Panc1 (cell line): ENCODE data around the gene MTA3. TPM values are rescaled to one million over a fixed set of nuclear protein-coding genes. Genes with fewer than 3 reads are reported as not detected.

Experiments
- ATAC-seq: fragments of 200-7000 bp; cut with Tn5 transposase; 2 replicates; pipeline ENCODE4 v1.9.1; 2020; ENCODE audit warnings: mild to moderate bottlenecking, moderate library complexity
- BruUV-seq: library from RNA; stranded (reverse); fragments of 400-500 nt; replicated peaks from 2 replicates; lab custom pipeline; 2021; lab: Mats Ljungman, UMichigan
- CTCF ChIA-PET: fragments of 300-600 bp; sonication (Branson Sonifier 250); formaldehyde crosslinking; loops from one replicate; lab custom pipeline; 2022; ENCODE audit warnings: antibody characterized with exemption; lab: Charles Lee
- POLR2A ChIA-PET: fragments of 300-600 bp; sonication (Branson Sonifier 250); formaldehyde crosslinking; loops from one replicate; lab custom pipeline; 2022; ENCODE audit warnings: antibody characterized with exemption; lab: Charles Lee
- DNase-seq: peaks from one replicate; pipeline ENCODE4 v3.0.0-alpha.2; 2010; ENCODE audit warnings: low read depth, low spot score
- H3K27ac ChIP-seq: 2 replicates; pipeline ENCODE4 v1.5.1; 2011; ENCODE audit warnings: mild to moderate bottlenecking, low read length, inconsistent platforms
- H3K27me3 ChIP-seq: fragments of 200-500 bp; sonication (Bioruptor generic); 2 replicates; pipeline ENCODE4 v1.6.0; 2014; ENCODE audit warnings: low read length, inconsistent platforms; ENCODE audit not compliant: control insufficient read depth, insufficient read depth
- H3K36me3 ChIP-seq: fragments of 200-500 bp; sonication (Bioruptor generic); 2 replicates; pipeline ENCODE4 v1.5.1; 2014; ENCODE audit warnings: inconsistent platforms, mild to moderate bottlenecking, low read length, moderate library complexity; ENCODE audit not compliant: control insufficient read depth, insufficient read depth
- H3K4me1 ChIP-seq: 2 replicates; pipeline ENCODE4 v1.5.1; 2011; ENCODE audit warnings: inconsistent platforms, mild to moderate bottlenecking, low read length, moderate library complexity; ENCODE audit not compliant: control insufficient read depth, insufficient read depth
- H3K4me3 ChIP-seq, 2 experiments: 2 replicates each; pipeline ENCODE4 v1.5.1; 2011 to 2012; ENCODE audit warnings: low read depth in 2 of 2, low read length in 2 of 2, mild to moderate bottlenecking in 2 of 2, inconsistent platforms in 1 of 2, moderate library complexity in 1 of 2
- H3K9me3 ChIP-seq: fragments of 200-500 bp; sonication (Bioruptor generic); 2 replicates; pipeline ENCODE4 v1.5.1; 2014; ENCODE audit warnings: low read depth, mild to moderate bottlenecking, inconsistent platforms, low read length, moderate library complexity; ENCODE audit not compliant: control insufficient read depth, insufficient read depth
- CTCF ChIP-seq: fragments of 450-650 bp; IDR thresholded peaks from 2 replicates; pipeline ENCODE4 v1.5.1; 2017; ENCODE audit warnings: mild to moderate bottlenecking
- POLR2AphosphoS5 ChIP-seq: IDR thresholded peaks from 2 replicates; pipeline ENCODE4 v1.6.1; 2012; ENCODE audit warnings: mild to moderate bottlenecking, low read depth, low read length, moderate library complexity
- SIN3A ChIP-seq: IDR thresholded peaks from 2 replicates; pipeline ENCODE4 v1.6.1; 2012; ENCODE audit warnings: low read depth, mild to moderate bottlenecking, low read length, moderate library complexity, borderline replicate concordance; ENCODE audit not compliant: insufficient read depth
- TCF7L2 ChIP-seq: IDR thresholded peaks from 2 replicates; pipeline ENCODE4 v1.6.1; 2011; ENCODE audit warnings: mild to moderate bottlenecking, low read depth, low read length, inconsistent platforms
- in situ Hi-C: cut with HindIII; loops from 2 replicates; pipeline ENCODE4 v1.10.0; 2016; ENCODE audit warnings: low sequenced_read_pairs, low pct_unique_long_range_greater_than_20kb
- intact Hi-C: fragments of 100-400 bp; cut with micrococcal nuclease; formaldehyde crosslinking; loops from one replicate; pipeline ENCODE4 v1.10.0; 2022; ENCODE audit not compliant: unreplicated experiment
- total RNA-seq: library from RNA; stranded (reverse); gene quantifications from one replicate; pipeline ENCODE4 v1.2.1, GENCODE V29; 2021; ENCODE audit not compliant: unreplicated experiment
- TF ChIP-seq, protein P1 (sequence below), 2 experiments: IDR thresholded peaks; 2 replicates each; pipeline ENCODE4 v1.6.1; 2011 to 2012; ENCODE audit warnings: low read depth in 2 of 2, control low read depth in 1 of 2, low read length in 1 of 2, mild to moderate bottlenecking in 1 of 2, moderate library complexity in 1 of 2; ENCODE audit not compliant: insufficient read depth in 1 of 2

The MTA3 gene
- total RNA-seq, 1 experiment from 2014 or later = 65.6 TPM

GRCh38 chr2:42658306-42658705 is 89.9 kb downstream of the MTA3 start:
- intact Hi-C loops (no loop called here), in situ Hi-C loops (no loop called here)
- Histone ChIP-seq H3K9me3 (no peaks in the 10 kb centered on the region), H3K36me3 (peaks cover 2% of the 10 kb centered on the region; the same call in 1 of the 2 replicates), H3K27ac (no peak overlapping the region), H3K4me3 (no peak overlapping the region), H3K4me1 (no peaks in the 10 kb centered on the region), H3K27me3 (no peaks in the 10 kb centered on the region)
- ATAC-seq = no peak
- TF ChIP-seq, protein P1, sequence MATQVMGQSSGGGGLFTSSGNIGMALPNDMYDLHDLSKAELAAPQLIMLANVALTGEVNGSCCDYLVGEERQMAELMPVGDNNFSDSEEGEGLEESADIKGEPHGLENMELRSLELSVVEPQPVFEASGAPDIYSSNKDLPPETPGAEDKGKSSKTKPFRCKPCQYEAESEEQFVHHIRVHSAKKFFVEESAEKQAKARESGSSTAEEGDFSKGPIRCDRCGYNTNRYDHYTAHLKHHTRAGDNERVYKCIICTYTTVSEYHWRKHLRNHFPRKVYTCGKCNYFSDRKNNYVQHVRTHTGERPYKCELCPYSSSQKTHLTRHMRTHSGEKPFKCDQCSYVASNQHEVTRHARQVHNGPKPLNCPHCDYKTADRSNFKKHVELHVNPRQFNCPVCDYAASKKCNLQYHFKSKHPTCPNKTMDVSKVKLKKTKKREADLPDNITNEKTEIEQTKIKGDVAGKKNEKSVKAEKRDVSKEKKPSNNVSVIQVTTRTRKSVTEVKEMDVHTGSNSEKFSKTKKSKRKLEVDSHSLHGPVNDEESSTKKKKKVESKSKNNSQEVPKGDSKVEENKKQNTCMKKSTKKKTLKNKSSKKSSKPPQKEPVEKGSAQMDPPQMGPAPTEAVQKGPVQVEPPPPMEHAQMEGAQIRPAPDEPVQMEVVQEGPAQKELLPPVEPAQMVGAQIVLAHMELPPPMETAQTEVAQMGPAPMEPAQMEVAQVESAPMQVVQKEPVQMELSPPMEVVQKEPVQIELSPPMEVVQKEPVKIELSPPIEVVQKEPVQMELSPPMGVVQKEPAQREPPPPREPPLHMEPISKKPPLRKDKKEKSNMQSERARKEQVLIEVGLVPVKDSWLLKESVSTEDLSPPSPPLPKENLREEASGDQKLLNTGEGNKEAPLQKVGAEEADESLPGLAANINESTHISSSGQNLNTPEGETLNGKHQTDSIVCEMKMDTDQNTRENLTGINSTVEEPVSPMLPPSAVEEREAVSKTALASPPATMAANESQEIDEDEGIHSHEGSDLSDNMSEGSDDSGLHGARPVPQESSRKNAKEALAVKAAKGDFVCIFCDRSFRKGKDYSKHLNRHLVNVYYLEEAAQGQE (IDR thresholded peaks at IDR 0.05; ENCODE audit: insufficient read depth in 1 of 2, low read depth in 2 of 2, low read length in 1 of 2) = no peak
- POLR2A ChIA-PET = no interaction called here
- CTCF ChIA-PET = no interaction called here
- BruUV-seq = no TSS peak
- DNase-seq = no peak

- CTCF ChIA-PET = no interaction called here
These were observed 91.2 kb downstream of the MTA3 start for GRCh38 chr2:42659609-42660008.

More at GRCh38 chr2:42659609-42660008, 91.2 kb downstream of the MTA3 start:
- intact Hi-C loops (loop anchor here (5.0 to 10.0 kb wide), 2 partner anchors 147 to 275 kb away; no protein-coding TSS in a partner anchor), in situ Hi-C loops (no loop called here)
- ATAC-seq = no peak
- H3K9me3 ChIP-seq = no peaks in the 10 kb centered on the region
- POLR2A ChIA-PET = no interaction called here
- H3K4me3 ChIP-seq = no peak overlapping the region
- DNase-seq = no peak
- no peaks in the 10 kb centered on the region for H3K27me3 ChIP-seq
- no peak overlapping the region for H3K27ac ChIP-seq
- BruUV-seq = no TSS peak
- H3K36me3 ChIP-seq = peaks cover 2% of the 10 kb centered on the region; the same call in 1 of the 2 replicates
- H3K4me1 ChIP-seq = no peaks in the 10 kb centered on the region
- TF ChIP-seq POLR2AphosphoS5 (no peak), TCF7L2 (no peak), SIN3A (no peak), CTCF (no peak)
- TF ChIP-seq, protein P1 (IDR thresholded peaks at IDR 0.05; ENCODE audit: insufficient read depth in 1 of 2, low read depth in 2 of 2, low read length in 1 of 2) = no peak
